HUES64 (cell line): ENCODE measurements around the gene CCDC187.

Experiments used
- H3K27ac ChIP-seq: 2 replicates; pipeline ENCODE4 v1.7.0; 2013; ENCODE audit warnings: low read depth, low read length, inconsistent platforms
- H3K27me3 ChIP-seq: 2 replicates; pipeline ENCODE4 v1.6.1; 2013; ENCODE audit warnings: mild to moderate bottlenecking, low read length; ENCODE audit not compliant: insufficient read depth
- H3K36me3 ChIP-seq: 2 replicates; pipeline ENCODE4 v1.6.1; 2013; ENCODE audit warnings: mild to moderate bottlenecking, low read length; ENCODE audit not compliant: insufficient read depth
- H3K4me1 ChIP-seq: 2 replicates; pipeline ENCODE4 v1.6.1; 2013; ENCODE audit warnings: mild to moderate bottlenecking, low read length, moderate library complexity; ENCODE audit not compliant: insufficient read depth
- H3K4me3 ChIP-seq: 2 replicates; pipeline ENCODE4 v1.5.1; 2013; ENCODE audit warnings: mild to moderate bottlenecking, low read length, moderate library complexity
- H3K9ac ChIP-seq: 2 replicates; pipeline ENCODE4 v1.6.1; 2013; ENCODE audit warnings: mild to moderate bottlenecking, low read depth, low read length
- H3K9me3 ChIP-seq: 2 replicates; pipeline ENCODE4 v1.6.1; 2013; ENCODE audit warnings: low read depth, low read length; ENCODE audit not compliant: insufficient read depth
- WGBS: fragments of 150-250, 120-280 bp; methylation state at CpG from one replicate; pipeline ENCODE4 v1.1.7; 2013; ENCODE audit warnings: missing lambda C conversion rate; 5-methylcytosine and 5-hydroxymethylcytosine counted together

Gene CCDC187

DNA sequence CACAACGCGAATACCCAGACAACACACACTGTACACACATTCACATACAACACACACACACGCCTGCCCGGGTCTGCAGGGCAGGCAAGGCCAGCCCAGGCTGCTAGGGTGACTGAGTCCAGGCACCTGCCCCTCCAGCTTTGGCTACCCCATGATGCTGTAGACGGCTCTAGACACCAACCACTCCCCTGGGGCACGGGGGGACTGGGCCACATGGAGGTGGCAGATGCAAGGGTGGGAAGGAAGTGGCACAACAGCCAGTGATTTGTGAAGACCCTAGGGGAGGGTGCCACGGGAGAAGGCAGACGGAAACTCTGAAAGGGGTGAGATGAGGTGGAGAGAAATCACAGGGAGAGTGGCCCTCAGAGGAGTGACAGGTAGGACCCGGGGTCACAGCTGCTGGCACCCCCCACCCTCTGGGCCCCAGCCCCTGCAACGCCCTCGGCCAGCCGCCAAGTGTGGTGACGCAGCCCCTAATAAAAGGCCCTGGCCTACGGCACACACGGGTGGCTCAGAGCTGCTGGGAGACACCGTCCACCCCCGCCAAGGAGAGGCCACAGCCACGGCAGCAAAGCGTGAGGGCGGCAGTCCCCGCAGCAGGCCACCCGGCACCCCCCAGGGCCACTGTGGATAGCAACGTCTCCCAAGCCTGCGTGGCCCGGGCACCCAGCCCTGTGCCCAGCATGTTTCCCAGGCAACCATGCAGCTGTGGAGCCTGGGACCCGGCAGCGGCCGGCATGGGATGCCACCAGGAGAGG, 6.6 kb upstream of the CCDC187 start:
- Histone ChIP-seq H3K9ac (no peak overlapping the region), H3K4me3 (no peak overlapping the region), H3K36me3 (no peaks in the 10 kb centered on the region), H3K27ac (no peak overlapping the region), H3K4me1 (no peaks in the 10 kb centered on the region), H3K9me3 (peaks cover 13% of the 10 kb centered on the region), H3K27me3 (no peaks in the 10 kb centered on the region)
- WGBS = 86% methylated on average over 28 of the region's 28 CpGs

DNA sequence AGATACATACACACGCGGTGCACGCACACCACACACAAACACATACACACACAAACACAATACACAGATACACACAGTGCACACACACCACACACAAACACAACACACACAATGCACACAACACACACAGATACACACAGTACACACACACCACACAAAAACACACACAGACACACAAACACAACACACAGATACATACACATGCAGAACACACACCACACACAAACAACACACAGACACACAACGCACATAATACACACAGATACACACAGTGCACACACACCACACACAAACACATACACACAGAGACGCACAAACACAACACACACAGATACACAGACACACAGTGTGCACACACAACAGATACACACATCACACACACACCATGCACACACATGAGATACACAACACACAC, 5.9 kb upstream of the CCDC187 start:
- Histone ChIP-seq H3K27ac (no peak overlapping the region), H3K9ac (no peak overlapping the region), H3K4me3 (no peak overlapping the region), H3K4me1 (no peaks in the 10 kb centered on the region), H3K27me3 (no peaks in the 10 kb centered on the region), H3K36me3 (no peaks in the 10 kb centered on the region), H3K9me3 (peaks cover 6% of the 10 kb centered on the region; the same call in 1 of the 2 replicates)
- WGBS = 94% methylated on average over 5 of the region's 5 CpGs

DNA sequence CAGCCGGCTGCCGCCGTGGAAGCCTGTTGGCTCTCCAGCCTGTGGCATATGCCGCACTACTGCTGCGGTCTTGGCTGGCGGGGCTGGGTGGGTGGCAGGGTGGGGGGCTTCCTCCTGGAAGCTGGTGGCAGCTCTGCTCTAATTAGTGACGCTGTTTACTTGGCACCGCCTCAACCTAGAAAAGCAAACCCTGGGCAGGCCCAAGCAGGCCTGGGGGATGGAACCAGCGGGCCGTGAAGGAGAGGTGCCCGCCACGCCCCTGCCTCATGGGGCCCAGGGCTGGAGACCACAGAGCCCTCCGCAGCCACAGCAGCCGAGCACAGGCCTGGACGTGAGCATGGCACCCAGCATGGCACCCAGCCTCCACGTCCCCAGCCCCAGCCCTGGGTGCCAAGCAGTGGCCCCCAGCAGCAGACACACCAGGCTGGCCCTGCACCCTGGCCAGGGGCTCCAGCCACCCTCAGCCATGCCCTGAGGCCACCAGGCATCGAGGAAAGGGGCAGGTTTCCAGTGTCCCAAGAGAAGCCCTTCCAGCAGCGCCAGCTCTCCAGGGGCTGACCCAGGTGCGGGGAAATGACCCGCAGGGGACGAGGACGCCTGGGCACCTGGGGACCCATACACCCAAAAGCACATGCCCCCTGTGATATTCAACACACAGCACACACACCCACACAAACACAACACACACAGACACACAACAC, 5.4 kb upstream of the CCDC187 start:
- Histone ChIP-seq H3K9me3 (0 out of 2 replicates have a peak, but pooled peaks cover under 1% of the 10 kb centered on the region), H3K4me1 (no peaks in the 10 kb centered on the region), H3K36me3 (no peaks in the 10 kb centered on the region), H3K4me3 (no peak overlapping the region), H3K27ac (no peak overlapping the region), H3K9ac (no peak overlapping the region), H3K27me3 (no peaks in the 10 kb centered on the region)
- WGBS = 87% methylated on average over 22 of the region's 22 CpGs

DNA sequence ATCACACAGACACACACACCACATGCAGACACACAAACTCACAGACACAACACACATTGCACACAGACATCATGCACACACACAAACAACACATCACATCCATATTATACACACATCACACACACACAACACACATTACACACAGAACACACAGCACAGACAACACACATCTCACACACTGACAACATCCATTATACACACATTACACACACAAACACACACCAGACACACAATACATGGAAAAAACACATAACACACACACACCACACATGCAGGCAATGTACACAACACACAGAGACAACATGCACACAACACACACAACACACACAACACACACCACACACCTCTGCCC, 4.8 kb upstream of the CCDC187 start:
- Histone ChIP-seq H3K27me3 (no peaks in the 10 kb centered on the region), H3K4me3 (no peak overlapping the region), H3K36me3 (no peaks in the 10 kb centered on the region), H3K9ac (no peak overlapping the region), H3K9me3 (no peaks in the 10 kb centered on the region), H3K27ac (no peak overlapping the region), H3K4me1 (no peaks in the 10 kb centered on the region)

DNA sequence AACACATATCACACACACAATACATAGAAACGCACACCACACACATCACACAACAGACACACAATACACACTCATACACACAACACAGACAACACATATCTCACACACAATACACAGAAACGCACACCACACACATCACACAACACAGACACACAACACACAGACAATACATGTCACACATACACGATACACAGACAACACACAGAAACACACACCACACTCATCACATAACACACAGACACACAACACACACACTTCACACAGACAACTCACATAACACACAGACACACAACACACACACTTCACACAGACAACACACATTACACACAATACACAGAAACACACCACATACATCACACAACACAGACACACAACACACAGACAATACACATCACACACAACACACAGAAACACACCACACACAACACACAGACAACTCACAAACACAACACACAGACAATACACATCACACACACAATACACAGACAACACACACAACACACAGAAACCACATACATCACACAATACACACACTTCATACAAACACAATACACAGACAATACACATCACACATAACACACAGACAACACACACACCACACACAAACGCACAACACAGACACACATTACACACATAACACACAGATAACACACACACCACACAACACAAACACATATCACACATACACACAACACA, 4.3 kb upstream of the CCDC187 start:
- Histone ChIP-seq H3K4me1 (no peaks in the 10 kb centered on the region), H3K36me3 (no peaks in the 10 kb centered on the region), H3K4me3 (no peak overlapping the region), H3K9ac (no peak overlapping the region), H3K27me3 (no peaks in the 10 kb centered on the region), H3K9me3 (no peaks in the 10 kb centered on the region), H3K27ac (no peak overlapping the region)
- WGBS = 91% methylated on average over 4 of the region's 4 CpGs

DNA sequence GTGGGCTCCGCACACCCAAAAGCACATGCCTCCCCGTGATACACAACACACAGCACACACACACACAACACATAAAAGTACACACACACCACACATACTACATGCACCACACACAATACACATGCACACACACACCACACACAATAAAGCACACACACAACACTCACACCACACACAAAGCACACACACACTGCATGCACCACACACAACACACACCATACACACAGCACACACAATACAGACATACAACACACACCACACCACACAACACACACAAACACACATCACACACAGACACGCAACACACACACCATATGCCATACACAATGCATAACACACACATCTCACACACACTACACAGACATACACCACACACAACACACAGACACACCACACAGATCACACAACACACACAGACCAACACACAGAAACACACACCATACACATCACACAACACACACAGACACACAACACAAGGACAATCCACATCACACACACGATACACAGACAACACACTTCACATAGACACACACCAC, 3.4 kb upstream of the CCDC187 start:
- Histone ChIP-seq H3K4me1 (no peaks in the 10 kb centered on the region), H3K4me3 (no peak overlapping the region), H3K9ac (no peak overlapping the region), H3K27ac (no peak overlapping the region), H3K36me3 (no peaks in the 10 kb centered on the region), H3K9me3 (no peaks in the 10 kb centered on the region), H3K27me3 (no peaks in the 10 kb centered on the region)
- 87% methylated on average over 4 of the region's 4 CpGs for WGBS

DNA sequence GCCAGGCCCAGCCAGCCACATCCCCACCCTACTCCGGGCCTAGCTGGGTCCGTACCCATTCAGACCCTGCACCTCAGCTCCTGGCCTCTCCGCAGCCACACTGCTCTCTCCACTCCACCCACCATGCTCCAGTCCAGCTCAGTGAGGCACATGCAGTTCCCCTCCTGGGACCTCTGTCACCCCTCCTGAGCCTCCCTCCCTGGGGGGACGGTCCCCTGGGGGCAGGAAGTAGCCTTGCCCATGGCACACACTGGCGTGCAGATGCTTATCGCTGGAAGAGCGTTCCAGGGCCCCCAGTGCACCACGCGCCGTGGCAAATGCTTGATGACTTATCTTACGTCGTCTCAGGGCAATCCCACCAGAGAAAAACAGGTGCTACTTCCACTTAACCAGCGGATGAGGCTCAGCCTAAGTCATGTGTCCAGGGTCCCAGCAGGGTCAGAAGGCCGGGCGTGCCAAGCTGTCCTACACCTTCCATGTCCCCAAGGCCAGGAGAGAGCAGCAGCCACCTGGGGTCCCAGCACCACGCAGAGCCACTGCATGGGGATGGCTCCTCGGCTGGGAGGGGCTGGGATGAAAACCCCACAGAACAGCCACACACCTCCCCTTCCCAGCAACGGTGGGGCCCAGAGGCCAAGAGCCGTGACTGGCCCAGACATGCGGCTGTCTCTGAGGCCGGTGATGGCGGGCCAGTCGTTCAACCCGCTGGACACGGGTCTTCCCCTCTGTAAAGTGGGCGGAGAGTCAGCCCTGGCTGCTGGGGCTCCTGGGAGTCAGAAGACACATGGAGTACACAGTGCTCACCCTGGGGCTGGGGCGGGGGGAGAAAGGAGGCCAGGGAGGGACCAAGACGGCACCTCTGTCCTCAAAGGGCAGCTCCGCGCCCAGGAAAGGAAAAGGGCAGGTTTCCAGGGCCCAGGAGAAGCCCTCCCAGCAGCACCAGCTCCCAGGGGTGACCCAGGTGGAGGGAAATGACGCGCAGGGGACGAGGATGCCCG, 2.6 kb upstream of the CCDC187 start:
- 86% methylated on average over 34 of the region's 34 CpGs for WGBS
- Histone ChIP-seq H3K27me3 (no peaks in the 10 kb centered on the region), H3K9ac (no peak overlapping the region), H3K36me3 (no peaks in the 10 kb centered on the region), H3K27ac (no peak overlapping the region), H3K4me1 (no peaks in the 10 kb centered on the region), H3K4me3 (no peak overlapping the region), H3K9me3 (no peaks in the 10 kb centered on the region)

DNA sequence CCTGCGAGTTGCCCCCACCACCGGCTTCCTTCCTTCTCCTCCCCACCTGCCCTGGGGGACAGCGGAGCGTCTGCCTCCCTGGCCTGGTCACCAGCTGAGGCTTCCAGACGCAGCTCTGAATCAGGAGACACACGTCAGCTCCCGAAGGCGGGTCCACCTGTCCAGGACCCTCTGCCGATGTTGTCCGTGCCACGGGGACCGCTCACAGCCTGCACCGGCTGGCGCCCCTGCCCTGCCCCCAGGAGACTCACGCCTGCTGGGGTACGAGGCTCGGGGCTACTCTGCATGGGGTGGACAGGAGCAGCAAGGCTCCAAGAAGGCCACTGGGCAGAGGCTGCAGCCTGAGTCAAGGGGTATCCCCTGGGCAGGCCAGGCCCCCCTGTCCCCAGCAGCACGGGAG, 1.9 kb upstream of the CCDC187 start:
- Histone ChIP-seq H3K36me3 (no peaks in the 10 kb centered on the region), H3K9ac (no peak overlapping the region), H3K27ac (no peak overlapping the region), H3K27me3 (no peaks in the 10 kb centered on the region), H3K9me3 (no peaks in the 10 kb centered on the region), H3K4me1 (no peaks in the 10 kb centered on the region), H3K4me3 (no peak overlapping the region)
- WGBS = 87% methylated on average over 18 of the region's 18 CpGs

DNA sequence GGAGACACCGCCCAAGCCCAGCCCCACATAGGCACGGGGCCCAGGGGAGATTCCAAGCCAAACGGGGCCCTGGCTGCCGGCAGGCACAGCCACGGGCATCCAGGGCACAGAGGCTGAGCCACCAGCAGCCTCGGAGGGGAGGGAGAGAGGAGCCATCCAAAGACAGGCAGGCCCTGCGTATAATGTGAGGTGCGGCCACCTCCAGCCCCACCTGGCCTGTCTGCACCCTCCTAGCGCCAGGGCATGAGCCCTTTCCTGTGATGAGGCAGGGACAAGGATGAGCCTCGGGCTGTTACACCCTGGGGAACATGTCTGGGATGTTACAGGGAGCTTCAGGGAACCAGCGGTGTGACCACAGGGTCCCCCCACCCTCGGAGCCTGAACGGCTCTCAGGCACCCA, 1.1 kb upstream of the CCDC187 start:
- H3K9me3 ChIP-seq = no peaks in the 10 kb centered on the region
- WGBS = 90% methylated on average over 13 of the region's 13 CpGs
- no peak overlapping the region for H3K27ac ChIP-seq
- H3K27me3 ChIP-seq = no peaks in the 10 kb centered on the region
- no peaks in the 10 kb centered on the region for H3K4me1 ChIP-seq
- no peaks in the 10 kb centered on the region for H3K36me3 ChIP-seq
- H3K4me3 ChIP-seq = no peak overlapping the region
- H3K9ac ChIP-seq = no peak overlapping the region

DNA sequence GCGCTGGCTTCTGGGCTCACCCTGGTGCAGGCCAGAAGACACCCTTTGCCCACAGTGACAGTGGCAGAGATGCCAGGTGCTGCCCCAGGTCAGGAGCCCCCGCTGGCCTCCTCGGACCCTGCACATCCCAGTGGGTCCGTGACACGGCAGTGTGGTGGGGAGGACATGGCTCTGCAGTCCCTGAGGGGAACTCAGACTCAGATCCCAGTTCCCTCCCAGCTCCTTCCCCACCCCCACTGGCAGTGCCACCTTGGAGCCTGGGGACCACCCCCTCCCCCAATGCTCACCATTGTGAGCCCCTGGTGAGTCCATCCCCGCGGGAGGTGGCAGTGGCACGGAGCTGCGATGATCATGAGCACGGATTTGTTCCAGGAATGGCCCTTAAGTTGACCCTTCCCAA, 562 bp upstream of the CCDC187 start:
- no peak overlapping the region for H3K9ac ChIP-seq
- no peaks in the 10 kb centered on the region for H3K36me3 ChIP-seq
- H3K27ac ChIP-seq = no peak overlapping the region
- no peak overlapping the region for H3K4me3 ChIP-seq
- 91% methylated on average over 10 of the region's 10 CpGs for WGBS
- H3K9me3 ChIP-seq = no peaks in the 10 kb centered on the region
- no peaks in the 10 kb centered on the region for H3K4me1 ChIP-seq
- H3K27me3 ChIP-seq = no peaks in the 10 kb centered on the region
